PC-3 (cell line): ENCODE measurements around the gene SFMBT2.

Experiments
- EZH2 ChIP-seq: fragments of 300-600 bp; sonication (generic); IDR thresholded peaks from one replicate; pipeline ENCODE4 v1.6.1; 2017; ENCODE audit warnings: antibody characterized with exemption, mild to moderate bottlenecking, low read length; ENCODE audit not compliant: unreplicated experiment
- TF ChIP-seq, protein P1 (sequence below): fragments of 300-600 bp; sonication (generic); conservative IDR thresholded peaks from 2 replicates; pipeline ENCODE4 v1.5.1; 2017; ENCODE audit warnings: antibody characterized with exemption, low read depth, mild to moderate bottlenecking, low read length

GRCh38 chr10:7159517-7159916 lies 251.3 kb downstream of the SFMBT2 start:
- TF ChIP-seq, protein P1, sequence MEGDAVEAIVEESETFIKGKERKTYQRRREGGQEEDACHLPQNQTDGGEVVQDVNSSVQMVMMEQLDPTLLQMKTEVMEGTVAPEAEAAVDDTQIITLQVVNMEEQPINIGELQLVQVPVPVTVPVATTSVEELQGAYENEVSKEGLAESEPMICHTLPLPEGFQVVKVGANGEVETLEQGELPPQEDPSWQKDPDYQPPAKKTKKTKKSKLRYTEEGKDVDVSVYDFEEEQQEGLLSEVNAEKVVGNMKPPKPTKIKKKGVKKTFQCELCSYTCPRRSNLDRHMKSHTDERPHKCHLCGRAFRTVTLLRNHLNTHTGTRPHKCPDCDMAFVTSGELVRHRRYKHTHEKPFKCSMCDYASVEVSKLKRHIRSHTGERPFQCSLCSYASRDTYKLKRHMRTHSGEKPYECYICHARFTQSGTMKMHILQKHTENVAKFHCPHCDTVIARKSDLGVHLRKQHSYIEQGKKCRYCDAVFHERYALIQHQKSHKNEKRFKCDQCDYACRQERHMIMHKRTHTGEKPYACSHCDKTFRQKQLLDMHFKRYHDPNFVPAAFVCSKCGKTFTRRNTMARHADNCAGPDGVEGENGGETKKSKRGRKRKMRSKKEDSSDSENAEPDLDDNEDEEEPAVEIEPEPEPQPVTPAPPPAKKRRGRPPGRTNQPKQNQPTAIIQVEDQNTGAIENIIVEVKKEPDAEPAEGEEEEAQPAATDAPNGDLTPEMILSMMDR: no peak
- no peak for TF ChIP-seq EZH2
